ENCODE results near the gene GADD45GIP1.

The GADD45GIP1 gene

DNA sequence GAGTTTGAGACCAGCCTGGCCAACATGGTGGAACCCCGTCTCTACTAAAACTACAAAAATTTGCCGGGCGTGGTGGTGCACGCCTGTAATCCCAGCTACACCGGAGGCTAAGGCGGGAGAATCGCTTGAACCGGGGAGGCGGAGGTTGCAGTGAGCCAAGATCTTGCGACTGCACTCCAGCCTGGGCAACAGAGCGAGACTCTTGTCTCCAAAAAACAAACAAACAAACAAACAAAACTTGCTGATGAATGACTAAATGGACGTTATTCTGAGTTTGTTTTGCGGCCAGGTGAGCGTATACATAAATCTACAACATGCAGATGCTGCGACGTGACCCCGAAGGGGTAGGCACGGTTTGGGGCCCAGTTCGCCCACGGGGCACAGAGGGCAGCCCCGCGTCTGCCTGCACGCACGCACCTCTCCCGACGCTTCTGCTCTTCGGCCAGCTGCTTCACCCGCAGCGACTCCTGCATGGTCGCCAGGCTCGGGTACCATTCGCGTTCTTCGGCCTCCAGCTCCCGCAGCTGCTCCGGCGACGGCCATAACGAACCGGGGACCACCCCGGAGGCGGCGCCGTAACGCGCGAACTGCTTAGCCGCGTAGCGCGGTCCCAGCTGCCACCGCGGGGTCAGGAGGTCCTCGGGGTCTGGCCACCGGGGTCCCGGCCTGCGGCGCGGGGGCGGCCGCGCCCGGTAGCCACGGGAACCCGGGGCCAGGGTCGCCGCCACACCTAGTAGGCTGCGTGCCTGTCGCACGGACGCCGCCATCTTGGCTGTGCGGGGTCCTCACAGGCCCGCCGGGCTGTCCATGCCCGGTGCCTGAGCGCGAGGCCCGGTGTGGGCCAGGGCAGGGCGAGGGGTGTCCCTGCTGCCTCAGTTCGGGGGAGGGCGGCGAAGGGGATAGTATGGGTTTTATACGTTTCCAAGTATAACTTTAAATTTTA lies at the start of gene GADD45GIP1:
GADD45GIP1 (minus strand) TSS at position 778 of the 943 bp plus-strand sequence; CDS start at position 767, 11 bp downstream.
- Histone ChIP-seq H3K4me3 (ENCODE audit: low read depth, low read length) (peak within 1 kb of the TSS; percentile 73), H3K9me3 (ENCODE audit: control insufficient read depth, low read length) (no peaks in the 10 kb centered on the region), H3K79me2 (no peaks in the 10 kb centered on the region), H3K36me3 (ENCODE audit: control insufficient read depth, insufficient read depth, low read length) (no peaks in the 10 kb centered on the region), H3K4me1 (peaks cover 8% of the 10 kb centered on the region), H2AFZ (peak within 1 kb of the TSS; percentile 93), H3K4me2 (ENCODE audit: low read length) (peak within 1 kb of the TSS; percentile 61), H3K27ac (peak within 1 kb of the TSS; percentile 71), H3K9ac (peak within 1 kb of the TSS; percentile 40), H3K27me3 (ENCODE audit: control insufficient read depth, insufficient read depth, low read length) (no peaks in the 10 kb centered on the region)
- TF ChIP-seq, protein P1, sequence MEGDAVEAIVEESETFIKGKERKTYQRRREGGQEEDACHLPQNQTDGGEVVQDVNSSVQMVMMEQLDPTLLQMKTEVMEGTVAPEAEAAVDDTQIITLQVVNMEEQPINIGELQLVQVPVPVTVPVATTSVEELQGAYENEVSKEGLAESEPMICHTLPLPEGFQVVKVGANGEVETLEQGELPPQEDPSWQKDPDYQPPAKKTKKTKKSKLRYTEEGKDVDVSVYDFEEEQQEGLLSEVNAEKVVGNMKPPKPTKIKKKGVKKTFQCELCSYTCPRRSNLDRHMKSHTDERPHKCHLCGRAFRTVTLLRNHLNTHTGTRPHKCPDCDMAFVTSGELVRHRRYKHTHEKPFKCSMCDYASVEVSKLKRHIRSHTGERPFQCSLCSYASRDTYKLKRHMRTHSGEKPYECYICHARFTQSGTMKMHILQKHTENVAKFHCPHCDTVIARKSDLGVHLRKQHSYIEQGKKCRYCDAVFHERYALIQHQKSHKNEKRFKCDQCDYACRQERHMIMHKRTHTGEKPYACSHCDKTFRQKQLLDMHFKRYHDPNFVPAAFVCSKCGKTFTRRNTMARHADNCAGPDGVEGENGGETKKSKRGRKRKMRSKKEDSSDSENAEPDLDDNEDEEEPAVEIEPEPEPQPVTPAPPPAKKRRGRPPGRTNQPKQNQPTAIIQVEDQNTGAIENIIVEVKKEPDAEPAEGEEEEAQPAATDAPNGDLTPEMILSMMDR (IDR thresholded peaks at IDR 0.05) = no peak

DNA sequence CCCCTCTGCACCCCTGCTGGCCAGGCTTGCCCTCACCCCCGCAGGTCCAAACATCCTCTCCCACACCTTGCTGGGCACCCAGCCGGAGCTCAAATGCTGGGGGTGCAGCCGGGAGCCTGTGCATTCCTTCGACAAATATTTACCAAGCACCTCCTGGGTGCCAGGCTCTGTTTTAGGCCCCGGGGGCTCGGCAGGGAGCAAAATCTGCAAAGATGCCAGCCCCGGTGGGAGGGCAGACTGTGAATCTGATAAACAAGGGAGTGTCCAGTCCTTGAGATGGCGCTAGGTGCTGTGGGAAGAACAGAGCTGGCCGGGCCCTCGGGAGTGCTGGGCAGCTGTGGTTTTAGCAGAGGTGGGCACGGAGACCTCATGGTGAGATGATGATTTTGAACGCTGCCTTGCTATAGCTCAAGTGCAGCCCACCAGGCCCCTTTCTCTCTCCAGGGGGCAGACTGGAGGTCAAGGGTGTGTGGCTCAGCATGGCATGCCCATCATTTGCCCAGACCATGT lies 48.9 kb upstream of the GADD45GIP1 start:
- Histone ChIP-seq H2AFZ (no peak overlapping the region), H3K4me2 (ENCODE audit: low read length) (no peak overlapping the region), H3K9me3 (ENCODE audit: control insufficient read depth, low read length) (no peaks in the 10 kb centered on the region), H3K27ac (no peak overlapping the region), H3K27me3 (ENCODE audit: control insufficient read depth, insufficient read depth, low read length) (no peaks in the 10 kb centered on the region), H3K4me3 (ENCODE audit: low read depth, low read length) (no peak overlapping the region), H3K9ac (no peak overlapping the region), H3K36me3 (ENCODE audit: control insufficient read depth, insufficient read depth, low read length) (no peaks in the 10 kb centered on the region), H3K79me2 (peaks cover 4% of the 10 kb centered on the region), H3K4me1 (no peaks in the 10 kb centered on the region)
- TF ChIP-seq, protein P1 (IDR thresholded peaks at IDR 0.05) = no peak

DNA sequence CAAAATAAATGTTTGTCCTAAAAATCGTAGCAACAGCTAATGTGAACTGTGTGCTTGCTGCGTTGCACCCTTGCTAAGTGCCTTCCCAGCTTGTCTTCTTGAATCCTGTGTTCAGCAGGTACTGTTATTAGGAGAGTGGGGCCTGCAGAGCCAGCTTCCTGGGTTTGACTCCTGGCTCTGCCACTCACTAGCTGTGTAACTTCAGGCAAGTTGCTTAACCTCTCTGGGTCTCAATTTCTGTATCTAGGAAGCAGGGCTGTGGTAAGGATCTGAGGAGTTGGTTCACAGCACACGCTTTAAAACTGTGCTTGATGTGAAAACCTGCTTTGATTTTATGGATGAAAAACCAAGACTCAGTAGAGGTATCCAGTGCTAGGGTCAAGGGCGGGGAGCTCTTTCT lies 48.2 kb upstream of the GADD45GIP1 start:
- H3K27me3 ChIP-seq (ENCODE audit: control insufficient read depth, insufficient read depth, low read length) = no peaks in the 10 kb centered on the region
- no peak overlapping the region for H2AFZ ChIP-seq
- no peaks in the 10 kb centered on the region for H3K36me3 ChIP-seq (ENCODE audit: control insufficient read depth, insufficient read depth, low read length)
- H3K79me2 ChIP-seq = peaks cover 2% of the 10 kb centered on the region
- no peaks in the 10 kb centered on the region for H3K9me3 ChIP-seq (ENCODE audit: control insufficient read depth, low read length)
- TF ChIP-seq, protein P1 (IDR thresholded peaks at IDR 0.05) = no peak
- H3K9ac ChIP-seq = no peak overlapping the region
- H3K4me3 ChIP-seq (ENCODE audit: low read depth, low read length) = no peak overlapping the region
- no peaks in the 10 kb centered on the region for H3K4me1 ChIP-seq
- no peak overlapping the region for H3K27ac ChIP-seq
- no peak overlapping the region for H3K4me2 ChIP-seq (ENCODE audit: low read length)

DNA sequence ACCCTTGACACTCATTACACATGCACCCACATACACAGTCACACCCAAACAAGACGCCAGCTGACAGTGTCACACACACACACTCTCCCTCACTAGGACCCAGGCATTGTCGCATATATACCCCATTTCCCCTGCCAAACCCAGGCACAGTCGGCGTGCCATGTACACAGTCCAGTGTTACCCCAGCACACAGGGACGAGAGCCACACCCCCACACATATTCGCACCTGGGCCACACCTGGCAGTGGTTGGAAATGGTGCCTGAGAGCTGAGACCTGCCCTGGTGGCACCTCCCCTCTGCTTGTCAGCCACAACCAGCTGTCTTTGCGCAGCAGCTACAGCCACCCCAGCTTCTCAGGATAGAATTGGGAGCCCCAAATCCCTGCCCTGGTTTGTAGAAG lies 47.2 kb upstream of the GADD45GIP1 start:
- H3K9me3 ChIP-seq (ENCODE audit: control insufficient read depth, low read length) = no peaks in the 10 kb centered on the region
- H3K9ac ChIP-seq = no peak overlapping the region
- no peaks in the 10 kb centered on the region for H3K27me3 ChIP-seq (ENCODE audit: control insufficient read depth, insufficient read depth, low read length)
- H3K27ac ChIP-seq = no peak overlapping the region
- peaks cover 2% of the 10 kb centered on the region for H3K79me2 ChIP-seq
- H3K4me1 ChIP-seq = no peaks in the 10 kb centered on the region
- no peak overlapping the region for H3K4me3 ChIP-seq (ENCODE audit: low read depth, low read length)
- no peaks in the 10 kb centered on the region for H3K36me3 ChIP-seq (ENCODE audit: control insufficient read depth, insufficient read depth, low read length)
- no peak overlapping the region for H2AFZ ChIP-seq
- H3K4me2 ChIP-seq (ENCODE audit: low read length) = no peak overlapping the region
- TF ChIP-seq, protein P1 (IDR thresholded peaks at IDR 0.05) = no peak

Measured in parathyroid adenoma (tissue), 2 donors.